ENCODE data around the gene NECTIN1.

NECTIN1 gene

DNA sequence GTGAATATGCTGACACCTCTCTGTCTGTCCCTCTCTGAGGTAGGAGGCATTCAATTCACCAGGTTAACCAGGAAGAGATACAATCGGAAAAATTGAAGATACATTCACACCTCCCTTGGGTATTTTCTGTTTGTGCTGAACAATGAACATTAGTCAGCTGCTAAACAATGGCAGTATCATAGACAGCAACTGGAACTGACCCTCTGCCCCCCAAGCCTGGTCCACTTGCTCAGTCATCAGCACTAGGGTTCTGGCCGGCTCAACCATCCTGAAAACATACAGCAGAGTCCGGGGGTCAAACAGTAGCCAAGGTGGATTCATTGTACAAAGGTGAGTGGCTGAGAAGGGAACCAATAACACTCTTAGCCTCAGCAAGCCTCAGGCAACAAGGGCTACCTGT is 4.0 kb downstream of the NECTIN1 start:
- Histone ChIP-seq H3K27me3 (ENCODE audit: control insufficient read depth, insufficient read depth, low read length) (no peaks in the 10 kb centered on the region), H3K4me3 (ENCODE audit: low read length) (no peak overlapping the region), H3K36me3 (ENCODE audit: control insufficient read depth, insufficient read depth, low read length) (no peaks in the 10 kb centered on the region), H3K9ac (ENCODE audit: low read length) (no peak overlapping the region), H3K4me1 (ENCODE audit: control insufficient read depth, insufficient read depth, low read length) (peaks cover 34% of the 10 kb centered on the region), H3K9me3 (ENCODE audit: control insufficient read depth, low read length) (no peaks in the 10 kb centered on the region)

DNA sequence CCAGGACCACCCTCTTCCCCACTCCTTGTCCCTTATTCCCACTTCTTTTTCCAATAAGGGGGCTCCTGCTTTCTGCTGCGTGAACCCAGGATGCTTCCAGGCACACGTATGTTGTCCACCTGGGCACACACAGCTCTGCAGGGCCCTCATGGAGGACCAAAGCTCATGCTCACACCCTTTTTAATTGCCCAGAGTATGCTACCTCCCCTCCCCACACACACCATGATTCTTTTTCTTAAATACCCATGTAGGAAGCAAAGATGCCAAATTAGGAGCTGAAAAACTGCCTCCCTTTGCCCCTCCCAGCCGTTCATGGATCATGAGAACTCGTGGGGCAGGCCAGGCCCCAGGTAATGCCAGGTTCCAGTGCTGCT is 5.1 kb downstream of the NECTIN1 start:
- Histone ChIP-seq H3K4me1 (ENCODE audit: control insufficient read depth, insufficient read depth, low read length) (peaks cover 29% of the 10 kb centered on the region), H3K36me3 (ENCODE audit: control insufficient read depth, insufficient read depth, low read length) (no peaks in the 10 kb centered on the region), H3K9ac (ENCODE audit: low read length) (no peak overlapping the region), H3K4me3 (ENCODE audit: low read length) (no peak overlapping the region), H3K9me3 (ENCODE audit: control insufficient read depth, low read length) (no peaks in the 10 kb centered on the region), H3K27me3 (ENCODE audit: control insufficient read depth, insufficient read depth, low read length) (no peaks in the 10 kb centered on the region)

DNA sequence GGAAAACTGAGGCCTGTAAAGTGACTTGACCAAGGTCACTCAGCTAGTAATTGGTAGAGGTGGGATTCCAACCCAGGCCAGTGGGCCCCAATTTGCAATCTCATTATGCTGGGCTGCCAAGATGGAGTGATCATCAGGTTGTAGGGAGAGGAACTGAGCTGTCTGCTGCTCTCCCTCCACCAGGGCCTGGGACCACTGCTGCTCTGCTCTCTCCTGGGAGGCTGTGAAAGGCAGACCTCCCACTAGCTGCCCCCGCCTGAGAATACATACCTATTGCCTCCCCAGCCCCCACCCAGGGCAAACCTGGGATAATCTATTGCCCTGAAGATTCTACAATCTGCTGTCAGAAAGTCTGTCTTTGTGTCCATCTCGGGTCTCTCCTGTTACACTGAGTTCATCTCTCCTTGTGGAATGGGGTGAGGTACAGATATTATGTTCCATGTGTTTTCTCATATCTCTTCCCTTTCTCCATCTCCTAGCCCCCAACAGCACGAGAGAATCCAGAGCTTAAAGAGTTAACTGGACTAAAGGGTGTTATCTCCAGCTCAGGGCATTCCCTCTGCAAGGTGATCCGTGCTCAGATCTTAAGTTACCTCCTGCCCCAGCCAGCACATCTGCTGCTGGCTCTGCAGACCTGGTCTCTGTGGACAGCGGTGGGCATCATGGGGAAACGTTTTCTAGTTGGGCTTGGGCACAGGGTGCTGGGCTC is 5.6 kb downstream of the NECTIN1 start:
- peaks cover 29% of the 10 kb centered on the region for H3K4me1 ChIP-seq (ENCODE audit: control insufficient read depth, insufficient read depth, low read length)
- H3K9me3 ChIP-seq (ENCODE audit: control insufficient read depth, low read length), result no peaks in the 10 kb centered on the region
- H3K9ac ChIP-seq (ENCODE audit: low read length), result no peak overlapping the region
- no peaks in the 10 kb centered on the region for H3K36me3 ChIP-seq (ENCODE audit: control insufficient read depth, insufficient read depth, low read length)
- no peak overlapping the region for H3K4me3 ChIP-seq (ENCODE audit: low read length)
- H3K27me3 ChIP-seq (ENCODE audit: control insufficient read depth, insufficient read depth, low read length), result no peaks in the 10 kb centered on the region

DNA sequence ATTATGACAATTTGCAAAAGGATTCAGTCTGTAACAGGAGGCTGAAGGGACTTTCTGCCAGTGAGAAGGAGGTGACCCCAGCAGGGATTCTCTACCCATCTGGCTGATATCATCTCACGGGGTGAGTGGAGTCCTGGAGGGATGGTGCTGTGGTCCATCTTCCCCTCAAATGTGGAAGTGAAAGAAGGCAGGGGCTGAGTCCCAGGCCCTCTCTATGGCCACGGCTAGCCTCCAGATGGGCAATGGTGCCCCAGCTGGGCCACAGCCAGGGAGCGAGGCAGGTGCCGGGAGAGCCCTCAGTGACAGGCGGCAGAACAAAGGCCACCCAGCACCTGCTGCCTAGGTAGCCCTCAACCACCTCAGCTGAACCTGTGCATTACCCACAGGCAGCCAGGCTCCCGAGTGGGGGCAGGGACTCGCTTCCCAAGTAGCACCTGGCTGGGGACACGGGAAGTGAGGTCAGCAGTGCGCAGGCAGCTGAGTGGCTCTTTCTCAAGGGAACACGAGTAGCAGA is 6.7 kb downstream of the NECTIN1 start:
- no peaks in the 10 kb centered on the region for H3K9me3 ChIP-seq (ENCODE audit: control insufficient read depth, low read length)

DNA sequence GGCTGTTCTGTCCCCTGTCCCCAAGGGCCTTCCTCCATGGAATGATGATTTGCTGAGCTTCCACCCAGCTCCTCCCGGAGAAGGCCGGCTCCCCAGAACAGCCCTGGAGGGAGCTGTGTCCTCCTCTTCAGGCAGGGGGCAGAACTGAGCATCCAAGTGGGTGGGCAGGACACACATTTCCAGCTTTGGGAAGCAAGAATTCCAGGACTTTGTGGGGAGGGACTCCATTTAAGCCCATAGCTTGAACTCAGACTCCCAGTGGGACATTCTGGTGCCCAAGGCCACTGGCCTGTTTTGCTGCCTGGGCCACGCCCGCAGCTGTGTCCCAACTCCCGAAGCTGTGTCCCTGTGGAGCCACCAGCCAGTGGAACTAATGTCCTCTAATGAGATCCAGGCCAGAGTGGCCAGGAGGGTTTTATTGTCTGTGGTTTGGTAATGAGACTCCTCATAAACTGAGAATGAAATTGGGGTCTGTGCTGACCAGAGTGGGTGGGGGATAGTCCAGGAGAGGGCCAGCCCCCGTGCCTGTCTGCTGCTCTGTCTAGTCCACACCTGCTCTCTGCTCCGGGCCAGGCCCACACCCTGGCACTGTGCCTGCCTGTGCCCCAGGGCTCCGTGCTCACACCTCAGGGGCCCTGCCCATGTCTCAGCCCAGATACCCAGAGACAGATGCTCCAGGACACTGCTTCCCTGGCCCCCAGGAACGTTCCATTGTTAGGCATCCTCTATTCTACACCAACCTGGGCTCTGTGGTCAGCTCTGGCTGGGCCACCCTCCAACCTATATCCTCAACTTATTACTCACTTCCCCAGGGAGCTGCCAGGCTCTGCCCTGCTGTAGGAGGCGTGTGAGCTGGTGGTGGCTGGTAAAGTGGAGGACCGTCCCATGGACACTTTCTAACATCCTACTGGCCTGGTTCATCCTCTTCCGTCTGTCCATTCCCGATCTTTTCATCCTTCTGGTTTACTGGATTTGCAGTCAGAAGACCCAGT is 7.6 kb downstream of the NECTIN1 start:
- Histone ChIP-seq H3K4me3 (ENCODE audit: low read length) (no peak overlapping the region), H3K9me3 (ENCODE audit: control insufficient read depth, low read length) (no peaks in the 10 kb centered on the region), H3K27me3 (ENCODE audit: control insufficient read depth, insufficient read depth, low read length) (no peaks in the 10 kb centered on the region), H3K36me3 (ENCODE audit: control insufficient read depth, insufficient read depth, low read length) (no peaks in the 10 kb centered on the region), H3K9ac (ENCODE audit: low read length) (no peak overlapping the region), H3K4me1 (ENCODE audit: control insufficient read depth, insufficient read depth, low read length) (peaks cover 18% of the 10 kb centered on the region)

More for the DNA sequence above, 6.7 kb downstream of the NECTIN1 start:
- H3K4me1 ChIP-seq (ENCODE audit: control insufficient read depth, insufficient read depth, low read length), result peaks cover 26% of the 10 kb centered on the region
- H3K4me3 ChIP-seq (ENCODE audit: low read length), result no peak overlapping the region
- H3K9ac ChIP-seq (ENCODE audit: low read length), result no peak overlapping the region
- H3K27me3 ChIP-seq (ENCODE audit: control insufficient read depth, insufficient read depth, low read length), result no peaks in the 10 kb centered on the region
- no peaks in the 10 kb centered on the region for H3K36me3 ChIP-seq (ENCODE audit: control insufficient read depth, insufficient read depth, low read length)

DNA sequence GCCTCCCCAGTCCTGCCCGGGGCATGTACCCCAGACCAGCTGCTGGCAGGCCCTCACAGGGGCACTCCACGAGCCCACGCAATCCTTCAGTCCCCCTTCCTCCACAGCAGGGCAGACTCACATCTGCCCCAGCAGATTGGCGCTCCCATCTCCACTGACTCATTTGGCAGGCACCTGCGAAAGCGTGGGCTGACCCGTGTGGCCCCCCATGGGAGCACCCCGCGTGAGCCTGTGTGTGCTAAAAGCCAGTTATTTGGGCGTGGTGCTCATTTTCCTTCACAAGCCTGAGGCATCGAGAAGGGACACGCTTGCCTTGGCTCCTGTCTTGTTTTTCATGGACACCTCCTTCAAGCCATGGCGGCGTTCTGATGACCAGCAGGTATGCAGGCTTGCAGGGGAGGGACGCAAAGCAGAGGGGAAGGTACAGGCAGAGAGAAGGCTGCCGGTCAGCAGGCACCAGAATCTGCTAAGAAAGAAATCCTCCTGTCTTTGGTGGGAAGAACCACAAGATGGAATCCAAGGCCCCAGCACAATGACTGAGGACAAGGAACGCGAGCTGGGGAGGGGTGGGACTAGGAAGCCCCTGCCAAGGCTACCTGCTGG is 8.6 kb downstream of the NECTIN1 start:
- H3K27me3 ChIP-seq (ENCODE audit: control insufficient read depth, insufficient read depth, low read length), result no peaks in the 10 kb centered on the region
- peaks cover 18% of the 10 kb centered on the region for H3K4me1 ChIP-seq (ENCODE audit: control insufficient read depth, insufficient read depth, low read length)
- H3K4me3 ChIP-seq (ENCODE audit: low read length), result no peak overlapping the region
- no peaks in the 10 kb centered on the region for H3K9me3 ChIP-seq (ENCODE audit: control insufficient read depth, low read length)
- H3K9ac ChIP-seq (ENCODE audit: low read length), result no peak overlapping the region
- no peaks in the 10 kb centered on the region for H3K36me3 ChIP-seq (ENCODE audit: control insufficient read depth, insufficient read depth, low read length)

DNA sequence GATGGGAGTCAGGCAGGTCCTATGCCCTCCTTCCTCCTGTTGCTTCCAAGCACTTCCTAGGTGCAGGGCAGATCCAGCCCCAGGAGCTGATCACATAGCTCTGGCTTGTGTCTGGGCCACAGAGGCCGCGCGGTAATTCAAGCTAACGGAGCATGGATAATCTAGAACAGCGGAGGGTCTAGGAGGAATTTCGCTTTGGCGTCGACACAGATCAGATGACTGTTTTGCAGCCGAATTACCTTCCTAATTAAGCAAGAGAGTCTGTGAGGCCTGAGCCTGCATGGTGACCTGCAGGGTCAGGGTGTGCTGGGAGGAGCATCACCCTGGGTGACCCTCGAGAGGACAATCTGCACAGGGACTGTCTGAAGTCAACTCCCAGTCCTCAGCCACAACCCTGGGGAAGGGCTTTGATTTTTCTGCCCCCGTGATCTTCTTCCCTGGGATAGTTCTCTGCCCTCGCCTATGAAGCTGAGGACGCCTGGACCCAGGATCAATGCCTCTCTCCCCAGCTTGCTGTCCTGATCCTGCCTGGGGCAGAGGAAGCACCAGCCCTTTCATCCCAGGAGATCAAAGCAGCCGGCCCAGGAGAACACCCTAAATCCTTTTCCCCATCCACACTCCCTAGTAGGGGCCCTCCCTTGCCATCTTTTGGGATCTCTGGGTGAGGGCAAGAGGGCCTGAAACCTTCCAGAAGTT is 11.0 kb downstream of the NECTIN1 start:
- Histone ChIP-seq H3K27me3 (ENCODE audit: control insufficient read depth, insufficient read depth, low read length) (no peaks in the 10 kb centered on the region), H3K9ac (ENCODE audit: low read length) (no peak overlapping the region)

DNA sequence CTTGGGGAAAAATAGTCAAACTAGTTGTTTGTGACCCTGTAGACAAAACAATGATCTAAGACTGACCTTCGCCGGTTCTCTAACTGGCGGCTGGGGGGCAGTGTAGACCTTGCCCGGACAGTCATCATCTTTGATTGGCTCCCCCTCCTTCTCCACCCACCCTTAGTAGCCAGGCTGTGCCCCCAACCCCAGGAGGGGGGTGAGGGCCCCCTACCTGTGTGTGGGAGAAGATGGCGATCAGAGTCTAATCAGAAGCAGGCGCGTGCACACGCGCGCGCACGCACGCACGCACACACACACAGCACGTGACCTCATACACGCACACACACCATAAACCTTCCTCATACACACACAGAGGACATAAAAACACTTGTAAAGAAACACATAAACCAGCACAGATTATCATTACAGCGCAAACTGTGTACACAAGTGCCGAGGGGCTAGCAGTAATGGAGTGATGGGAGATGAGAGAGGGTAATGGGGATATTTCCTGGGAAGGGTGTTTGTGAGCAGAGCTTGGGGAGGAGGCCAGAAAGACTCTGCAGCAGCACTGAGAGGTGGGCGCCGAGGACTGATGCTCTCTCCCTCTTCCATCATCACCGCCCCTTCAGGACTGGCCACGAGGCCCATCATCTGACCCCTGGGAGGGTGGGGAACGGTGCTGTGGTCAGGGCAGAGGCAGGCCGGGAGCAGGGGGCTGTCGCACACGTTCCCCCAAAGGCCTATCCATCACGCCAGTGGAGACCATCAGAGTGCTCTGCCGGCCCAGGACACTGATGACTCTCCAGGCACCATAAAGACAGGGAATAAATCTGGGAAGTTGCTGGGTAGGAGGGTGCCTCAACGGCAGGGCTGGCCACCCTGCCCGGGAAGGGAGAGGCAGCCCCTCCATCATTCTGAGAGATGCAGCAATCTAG is 12.2 kb downstream of the NECTIN1 start:
- H3K9me3 ChIP-seq (ENCODE audit: control insufficient read depth, low read length), result no peaks in the 10 kb centered on the region
- H3K4me1 ChIP-seq (ENCODE audit: control insufficient read depth, insufficient read depth, low read length), result peaks cover 26% of the 10 kb centered on the region
- H3K4me3 ChIP-seq (ENCODE audit: low read length), result no peak overlapping the region
- H3K9ac ChIP-seq (ENCODE audit: low read length), result no peak overlapping the region
- no peaks in the 10 kb centered on the region for H3K36me3 ChIP-seq (ENCODE audit: control insufficient read depth, insufficient read depth, low read length)
- H3K27me3 ChIP-seq (ENCODE audit: control insufficient read depth, insufficient read depth, low read length), result no peaks in the 10 kb centered on the region

More for the DNA sequence above, 11.0 kb downstream of the NECTIN1 start:
- no peaks in the 10 kb centered on the region for H3K36me3 ChIP-seq (ENCODE audit: control insufficient read depth, insufficient read depth, low read length)
- H3K4me3 ChIP-seq (ENCODE audit: low read length), result no peak overlapping the region
- H3K9me3 ChIP-seq (ENCODE audit: control insufficient read depth, low read length), result no peaks in the 10 kb centered on the region
- peaks cover 30% of the 10 kb centered on the region for H3K4me1 ChIP-seq (ENCODE audit: control insufficient read depth, insufficient read depth, low read length)

DNA sequence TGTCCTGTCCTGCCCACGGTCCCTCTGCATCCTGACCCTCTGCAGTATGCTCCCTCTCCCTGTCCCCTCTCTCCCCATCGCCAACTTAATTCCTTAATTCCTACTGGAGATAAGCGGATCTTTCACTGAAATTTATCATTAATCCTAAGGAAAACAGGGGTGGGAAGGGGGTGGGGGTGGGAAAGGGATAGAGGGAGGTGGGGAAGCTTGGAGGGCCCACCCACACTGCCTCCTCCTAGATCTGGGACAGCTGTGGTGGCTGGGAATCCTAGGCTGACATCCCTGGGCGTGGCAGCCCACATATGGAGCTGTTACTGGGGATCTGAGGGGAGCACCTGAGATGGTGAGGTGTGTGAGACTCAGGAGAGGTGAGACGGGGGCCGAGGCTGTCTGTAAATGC is 14.4 kb downstream of the NECTIN1 start:
- H3K36me3 ChIP-seq (ENCODE audit: control insufficient read depth, insufficient read depth, low read length), result no peaks in the 10 kb centered on the region
- peaks cover 16% of the 10 kb centered on the region for H3K4me1 ChIP-seq (ENCODE audit: control insufficient read depth, insufficient read depth, low read length)
- no peaks in the 10 kb centered on the region for H3K9me3 ChIP-seq (ENCODE audit: control insufficient read depth, low read length)
- no peak overlapping the region for H3K9ac ChIP-seq (ENCODE audit: low read length)
- H3K27me3 ChIP-seq (ENCODE audit: control insufficient read depth, insufficient read depth, low read length), result no peaks in the 10 kb centered on the region
- no peak overlapping the region for H3K4me3 ChIP-seq (ENCODE audit: low read length)

DNA sequence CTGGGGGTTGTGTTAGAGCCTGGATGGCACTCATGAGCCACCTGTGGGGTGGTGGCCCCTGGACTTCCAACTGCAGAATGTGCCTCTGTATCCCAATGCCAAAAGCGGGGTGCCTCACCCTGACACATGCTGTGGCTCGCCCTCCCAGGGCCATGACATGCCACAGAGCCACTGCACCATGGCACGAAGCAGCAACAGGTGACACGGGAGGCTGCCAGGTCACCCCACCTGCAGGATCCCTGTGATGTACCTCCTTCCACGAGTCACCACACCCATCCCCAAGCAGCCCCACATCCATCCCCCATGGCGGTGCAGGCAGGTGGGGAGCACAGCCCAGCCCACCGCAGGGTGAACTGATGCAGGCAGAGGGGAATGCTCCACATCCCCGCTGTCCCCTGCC is 14.8 kb downstream of the NECTIN1 start:
- Histone ChIP-seq H3K4me3 (ENCODE audit: low read length) (no peak overlapping the region), H3K4me1 (ENCODE audit: control insufficient read depth, insufficient read depth, low read length) (peaks cover 16% of the 10 kb centered on the region), H3K9ac (ENCODE audit: low read length) (no peak overlapping the region)

More for the DNA sequence above, 14.8 kb downstream of the NECTIN1 start:
- no peaks in the 10 kb centered on the region for H3K27me3 ChIP-seq (ENCODE audit: control insufficient read depth, insufficient read depth, low read length)
- no peaks in the 10 kb centered on the region for H3K9me3 ChIP-seq (ENCODE audit: control insufficient read depth, low read length)
- H3K36me3 ChIP-seq (ENCODE audit: control insufficient read depth, insufficient read depth, low read length), result no peaks in the 10 kb centered on the region
